NCI-H82 (cell line): Measurements from ENCODE around the gene DEF6.
"Not testable (repeated sequence)": the region's sequence is repeated elsewhere in the genome, so short reads cannot be mapped to it uniquely, and the experiment has no call there.

Experiments used
- DNase-seq: peaks from one replicate; lab custom pipeline; 2025; lab: John Stamatoyannopoulos, UW

The DEF6 gene

GRCh38 chr6:35310265-35310831, 12.7 kb downstream of the DEF6 start:
- no peak for DNase-seq

- no peak for DNase-seq
Observed at GRCh38 chr6:35311390-35312075, 13.9 kb downstream of the DEF6 start.

GRCh38 chr6:35312076-35312800, 14.6 kb downstream of the DEF6 start:
- no peak for DNase-seq

- no peak for DNase-seq
Observed at GRCh38 chr6:35312807-35313206, 15.2 kb downstream of the DEF6 start.

- peak; percentile 84 for DNase-seq
Observed at GRCh38 chr6:35317483-35318195, 20.0 kb downstream of the DEF6 start.

GRCh38 chr6:35318196-35319171, 20.9 kb downstream of the DEF6 start:
- DNase-seq: peak; percentile 95

GRCh38 chr6:35319346-35320030, 21.9 kb downstream of the DEF6 start:
- DNase-seq: no peak

- DNase-seq: no peak
Observed at GRCh38 chr6:35320031-35320410, 22.4 kb downstream of the DEF6 start.

GRCh38 chr6:35321091-35321490, 23.5 kb downstream of the DEF6 start:
- no peak for DNase-seq

- DNase-seq: peak; percentile 80
Observed at GRCh38 chr6:35327349-35328027, 29.9 kb downstream of the DEF6 start.

GRCh38 chr6:35328108-35328723, 30.6 kb downstream of the DEF6 start:
- no peak for DNase-seq

- not testable (repeated sequence) for DNase-seq
Observed at GRCh38 chr6:35328965-35329364, 31.3 kb downstream of the DEF6 start.

- DNase-seq: no peak
Observed at GRCh38 chr6:35330541-35331119, 33.0 kb downstream of the DEF6 start.

GRCh38 chr6:35332074-35332887, 34.7 kb downstream of the DEF6 start:
- DNase-seq: peak; percentile 66

GRCh38 chr6:35341557-35341956, 43.9 kb downstream of the DEF6 start:
- no peak for DNase-seq

GRCh38 chr6:35342258-35343091, 44.9 kb downstream of the DEF6 start, which contains the start of gene PPARD:
Gene PPARD, plus strand, starts transcription at chr6:35342558. Its CDS starts 68,530 bp downstream, at chr6:35411088.
- DNase-seq: peak; percentile 98

GRCh38 chr6:35343092-35343834, 45.6 kb downstream of the DEF6 start:
- DNase-seq: peak; percentile 70
